8988T (cell line): Measurements from ENCODE around the gene MPDZ.

ENCODE experiments used
- DNase-seq: peaks from one replicate; pipeline ENCODE4 v3.0.0; 2011

The MPDZ gene

DNA sequence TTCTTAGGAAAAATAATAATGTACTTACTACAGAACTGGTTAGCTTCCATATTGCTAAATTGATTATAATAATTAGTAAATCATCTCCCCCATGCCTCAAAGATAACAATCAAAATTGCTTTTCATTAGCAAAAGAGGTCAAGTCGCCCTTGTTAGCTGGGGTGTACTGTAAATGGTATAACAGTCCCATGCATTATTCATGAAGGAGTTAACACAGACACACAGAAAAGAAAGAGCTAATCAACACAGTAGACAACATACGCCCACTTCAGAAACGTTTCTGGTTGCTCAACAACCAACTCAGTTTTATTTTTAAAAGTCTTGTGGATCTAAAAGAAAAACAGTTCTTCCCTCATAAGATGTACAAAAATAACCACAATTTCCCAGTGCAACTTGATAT, 100.2 kb downstream of the MPDZ start:
- DNase-seq: no peak

DNA sequence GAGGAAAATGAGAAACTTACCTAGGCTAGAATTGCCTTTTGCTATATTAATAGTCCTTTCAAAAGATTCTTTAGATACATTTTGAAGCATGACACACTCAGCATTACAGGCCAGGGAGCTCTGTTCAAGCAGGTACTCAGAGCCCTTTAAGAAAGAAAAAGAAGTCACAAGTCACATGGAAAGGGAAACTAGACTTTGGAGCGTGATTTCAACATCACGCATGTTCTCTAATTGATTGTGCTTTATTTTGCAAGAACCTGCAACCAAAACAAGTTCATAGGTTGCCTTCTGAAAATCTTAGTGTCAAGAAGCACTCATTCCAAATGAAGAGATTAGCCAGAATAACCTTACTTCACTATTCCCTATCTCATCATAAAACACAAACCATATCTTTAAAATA, 103.8 kb downstream of the MPDZ start:
- DNase-seq: no peak

DNA sequence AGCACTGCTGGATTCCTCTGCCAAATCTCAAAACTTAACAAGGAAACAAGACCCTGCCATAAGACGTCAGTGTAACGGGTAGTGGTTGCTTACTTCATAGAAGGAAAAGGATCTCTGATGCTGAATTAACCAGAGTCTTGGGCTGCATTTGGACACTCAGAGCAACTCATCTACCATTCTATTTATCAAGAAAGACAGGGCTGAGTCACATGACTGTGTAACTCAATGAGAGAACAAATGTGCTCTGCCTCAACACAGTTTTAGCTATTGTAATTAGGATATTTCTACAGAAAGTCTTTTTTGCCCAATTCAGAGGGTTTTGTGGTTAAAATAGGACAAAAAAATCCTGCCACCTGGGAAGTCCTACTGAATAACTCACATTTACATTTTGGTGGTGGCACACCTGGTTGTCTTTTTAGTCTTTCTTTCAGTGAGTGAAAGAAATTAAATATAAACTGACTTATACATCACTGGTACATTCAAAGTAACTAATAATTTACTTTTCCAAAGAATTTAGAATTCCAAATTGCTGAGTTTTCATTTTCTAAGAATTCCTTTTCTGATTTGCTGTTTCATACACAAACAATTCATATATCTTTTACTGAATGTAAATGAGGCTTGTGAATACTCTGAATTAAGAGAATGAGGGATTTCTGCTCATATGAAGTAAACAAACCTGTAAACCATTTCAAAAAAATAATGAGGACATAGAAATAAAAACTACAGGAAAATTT, 104.4 kb downstream of the MPDZ start:
- DNase-seq: no peak

DNA sequence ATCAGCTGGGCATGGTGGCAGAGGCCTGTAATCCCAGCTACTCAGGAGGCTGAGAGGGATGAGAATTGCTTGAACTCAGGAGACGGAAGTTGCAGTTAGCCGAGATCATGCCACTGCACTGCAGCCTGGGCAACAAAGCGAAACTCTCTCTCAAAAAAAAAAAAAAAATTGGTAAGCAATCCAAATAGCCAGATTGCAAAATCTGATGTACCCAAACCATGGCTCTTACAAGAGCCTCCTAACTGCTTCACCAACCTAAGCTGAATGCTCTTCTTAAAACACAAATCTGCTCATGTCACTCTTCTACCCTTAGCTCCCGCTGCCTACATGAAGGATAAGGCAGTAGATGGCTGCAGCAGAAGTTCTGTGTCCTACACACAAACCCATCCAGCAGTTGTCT, 105.9 kb downstream of the MPDZ start:
- DNase-seq: no peak

DNA sequence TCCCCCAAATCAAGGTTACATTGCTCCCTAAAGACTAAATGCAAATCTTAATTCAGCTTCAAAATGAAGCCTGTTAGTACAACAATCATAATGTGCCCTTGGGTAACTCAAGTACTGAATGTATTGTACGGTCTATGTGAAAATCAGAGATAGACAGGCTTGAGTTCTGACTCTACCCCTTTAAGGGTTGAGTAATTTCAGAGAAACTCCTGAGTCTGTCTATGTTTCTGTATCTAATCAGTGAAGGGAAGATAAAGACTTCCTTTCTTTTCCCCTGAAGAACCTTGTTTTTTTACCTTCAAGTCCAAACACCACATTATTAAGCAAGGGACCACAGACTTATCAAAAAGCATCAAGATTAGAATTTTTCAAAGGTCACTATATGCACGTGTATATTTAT, 108.2 kb downstream of the MPDZ start:
- DNase-seq: no peak

DNA sequence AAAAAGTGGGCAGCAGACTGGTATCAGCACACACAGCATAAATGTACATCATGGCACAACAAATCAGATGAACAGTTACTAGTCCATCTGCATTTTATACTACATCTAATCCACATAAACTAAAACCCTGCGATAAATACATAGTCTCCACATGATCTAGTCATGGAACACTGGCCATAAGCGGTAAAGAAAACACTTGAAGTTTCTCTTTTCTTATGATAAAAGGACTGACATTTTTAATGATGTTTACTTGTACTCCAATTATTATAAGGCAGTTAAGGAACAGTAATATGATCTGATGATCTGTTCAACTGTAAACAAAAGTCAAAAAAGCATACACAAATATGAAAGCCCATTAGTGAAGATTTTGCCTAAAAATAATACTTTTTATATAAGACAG, 112.5 kb downstream of the MPDZ start:
- no peak for DNase-seq

DNA sequence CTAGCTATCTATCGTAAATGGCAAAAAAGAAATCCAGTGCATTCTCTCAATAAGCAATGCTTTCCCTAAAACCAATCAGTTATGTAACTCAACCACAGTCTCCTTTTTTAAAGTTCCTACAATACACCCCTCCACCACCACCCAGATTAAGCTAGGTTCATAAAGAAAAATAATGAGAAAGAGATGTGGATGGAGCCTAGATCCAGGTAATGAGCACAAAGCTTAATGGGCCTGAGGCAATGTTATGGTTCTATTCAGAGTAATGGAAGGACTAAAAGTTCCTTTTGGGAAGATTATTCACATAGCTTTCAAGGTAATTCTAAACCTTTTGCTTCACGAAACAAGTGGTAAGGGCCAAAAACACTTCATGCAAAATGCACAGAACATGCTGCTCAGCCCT, 113.5 kb downstream of the MPDZ start:
- no peak for DNase-seq

DNA sequence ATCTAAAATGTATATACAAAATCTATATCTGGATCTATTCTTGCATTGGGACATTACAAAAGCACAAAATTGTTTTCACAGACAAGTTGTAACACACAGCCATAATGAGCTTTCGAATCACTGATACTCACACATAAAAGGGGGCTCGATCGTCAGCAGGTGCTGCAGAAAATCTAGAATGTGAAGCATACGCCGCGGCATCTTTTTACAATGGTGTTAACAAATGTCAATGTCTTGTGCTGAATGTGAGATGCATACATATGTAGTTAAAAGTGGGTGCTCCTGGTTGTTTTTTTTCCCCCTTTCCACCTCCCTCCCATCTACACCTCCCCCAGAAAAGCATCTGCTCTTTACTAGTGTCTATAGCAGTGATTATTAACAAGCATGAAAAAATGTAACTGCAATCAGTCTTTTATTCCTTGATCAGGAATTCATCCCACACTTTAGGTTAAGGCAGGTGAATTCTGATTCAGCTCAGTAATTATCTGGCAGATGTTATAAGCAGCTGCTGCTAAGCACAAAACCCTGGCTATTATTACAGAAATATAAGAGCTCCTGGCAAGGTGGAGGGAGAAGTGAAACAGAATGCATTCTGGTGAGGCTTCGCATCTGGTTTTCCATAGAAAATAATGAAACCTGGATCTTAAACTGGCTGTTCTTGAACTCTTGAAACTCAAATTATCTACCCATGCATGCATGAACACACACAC, 114.1 kb downstream of the MPDZ start:
- no peak for DNase-seq

DNA sequence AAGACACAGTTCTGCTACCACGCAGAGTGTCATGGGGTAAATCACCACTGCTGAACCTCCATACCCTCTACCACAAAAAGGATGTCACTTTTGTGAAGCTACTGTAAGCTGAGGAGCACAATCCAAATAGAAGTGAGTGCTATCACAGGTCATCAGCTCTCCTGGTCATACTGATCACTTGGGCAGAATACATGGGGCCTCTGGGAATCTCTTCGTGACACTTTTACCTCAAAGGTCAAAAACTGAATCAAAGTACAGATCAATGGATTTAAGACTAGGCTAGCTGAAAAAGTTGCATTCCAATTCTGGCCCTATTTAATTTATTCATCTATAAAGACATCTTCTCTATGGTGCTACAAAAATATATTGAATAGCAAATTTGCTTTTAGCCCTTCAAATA, 115.5 kb downstream of the MPDZ start:
- no peak for DNase-seq

DNA sequence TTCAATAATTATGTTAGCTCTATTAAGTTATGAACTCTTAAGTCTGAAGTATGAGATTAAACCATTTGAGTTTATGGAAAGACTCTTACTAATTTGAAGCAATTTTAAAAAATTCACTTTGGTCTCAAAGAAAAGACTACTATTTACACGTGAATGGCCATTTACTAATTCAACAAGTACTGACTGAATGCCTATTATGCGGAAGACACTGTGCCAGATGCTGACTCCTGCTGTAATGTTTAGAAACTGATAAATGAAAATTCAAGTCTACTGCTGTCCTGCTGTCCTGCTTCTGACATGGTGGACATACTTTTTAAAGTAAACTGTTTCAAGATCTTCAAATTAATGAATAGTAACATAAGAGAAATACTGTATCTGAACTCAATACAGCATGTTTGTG, 116.2 kb downstream of the MPDZ start:
- DNase-seq: no peak

DNA sequence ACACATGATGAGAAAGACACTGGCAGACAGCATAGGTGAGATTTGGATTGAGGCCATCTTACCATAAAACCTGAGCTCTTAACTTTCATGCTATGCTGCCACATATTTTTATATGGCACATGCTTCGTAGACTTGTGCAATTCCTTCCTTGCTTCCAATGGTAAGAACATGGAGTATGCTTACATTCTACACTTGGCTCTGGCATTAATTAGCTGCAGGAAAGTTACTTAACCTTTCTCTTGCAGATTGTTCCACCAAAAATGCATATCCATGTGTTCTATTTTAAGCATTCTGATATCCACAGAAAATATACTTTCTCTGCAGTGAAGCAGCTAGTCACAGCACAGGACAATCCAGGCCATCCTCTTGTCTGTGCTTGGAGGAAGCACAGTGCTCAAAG, 119.4 kb downstream of the MPDZ start:
- no peak for DNase-seq

DNA sequence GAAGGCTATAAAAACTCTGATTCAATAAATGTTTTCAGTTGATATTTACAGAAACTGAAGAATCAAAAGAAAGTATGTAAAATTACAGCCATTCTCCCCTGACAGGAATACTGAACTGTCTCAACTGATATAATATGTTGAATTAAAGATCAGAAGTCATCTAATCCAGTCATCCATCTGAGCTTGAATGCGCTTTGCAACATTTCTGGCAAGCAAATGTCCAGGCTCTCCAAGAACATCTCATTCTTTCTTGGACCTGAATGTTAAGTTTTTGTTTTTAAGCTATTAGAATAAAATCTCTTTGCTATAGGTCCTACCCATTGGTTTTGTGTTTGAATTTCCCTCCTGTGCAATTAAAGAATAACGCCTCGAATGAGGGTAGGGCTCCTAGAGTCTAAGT, 120.5 kb downstream of the MPDZ start:
- no peak for DNase-seq

DNA sequence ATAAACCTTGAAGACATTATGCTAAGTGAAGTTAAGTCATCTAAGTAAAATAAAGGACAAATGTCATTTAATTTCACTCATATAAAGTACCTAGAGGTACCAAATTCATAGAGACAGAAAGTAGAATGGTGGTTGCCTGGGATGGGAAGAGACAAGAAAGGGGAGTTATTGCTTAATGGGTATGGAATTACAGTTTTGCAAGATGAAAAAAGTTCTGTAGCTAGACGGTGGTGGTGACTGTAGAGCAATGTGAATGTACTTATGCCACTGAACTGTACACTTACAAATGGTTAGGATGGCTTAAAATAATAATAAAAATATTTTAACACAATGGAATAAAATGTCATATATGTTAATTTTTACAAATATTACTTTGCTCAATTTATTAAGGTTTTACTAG, 128.0 kb downstream of the MPDZ start:
- no peak for DNase-seq

DNA sequence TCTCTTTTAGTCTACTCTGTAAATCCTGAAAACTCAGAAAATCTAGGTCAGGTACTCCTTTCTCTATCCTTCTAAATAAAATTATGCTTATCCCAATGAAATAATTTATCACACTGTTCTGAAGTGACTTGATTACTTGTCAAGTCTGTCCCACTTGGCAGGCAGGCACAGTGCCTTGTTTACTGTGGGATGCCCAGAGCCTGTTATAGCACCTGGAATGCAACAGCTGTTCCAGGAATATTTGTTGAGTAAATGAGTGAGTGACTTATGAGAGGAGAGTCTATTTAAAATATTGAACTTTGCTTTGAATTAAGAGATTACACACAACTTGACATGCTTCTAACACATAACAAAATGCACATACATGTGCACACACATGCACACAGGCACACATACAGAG, 130.0 kb downstream of the MPDZ start:
- DNase-seq: no peak

DNA sequence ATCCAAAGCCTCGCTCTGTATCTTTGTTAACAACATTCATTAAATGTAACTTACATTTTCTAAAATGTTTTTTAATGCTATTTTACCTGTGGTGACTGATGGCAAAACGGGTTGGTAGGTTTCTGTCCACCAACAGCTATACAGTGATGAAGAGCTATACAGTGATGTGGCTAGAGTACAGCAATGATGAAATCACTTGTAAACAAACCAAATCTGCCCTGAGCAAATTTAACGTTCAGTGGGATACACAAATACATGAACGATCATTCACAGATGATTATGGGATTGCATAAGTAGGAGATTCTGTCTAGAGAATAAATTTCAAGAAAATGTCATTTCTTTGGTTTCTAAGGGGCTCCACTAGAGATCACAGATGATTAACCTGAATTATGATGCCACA, 132.7 kb downstream of the MPDZ start:
- no peak for DNase-seq

DNA sequence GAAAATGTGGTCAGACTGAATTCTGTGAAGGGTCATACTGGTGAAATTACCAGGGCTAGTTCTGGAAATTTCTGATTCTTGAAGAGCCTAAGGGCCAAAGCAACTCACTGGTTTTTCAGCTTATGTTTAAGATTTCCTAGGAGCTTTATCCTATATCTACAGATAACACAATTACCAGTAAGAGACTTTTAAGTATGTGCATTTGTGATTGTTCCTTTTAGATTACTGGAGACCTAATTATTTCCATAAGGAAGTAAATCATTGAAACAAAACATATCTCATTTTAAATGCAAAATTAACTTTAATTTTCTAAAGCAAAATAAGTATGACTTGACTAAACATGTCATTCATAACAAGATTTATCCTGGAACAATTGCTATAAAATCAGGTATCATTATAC, 134.2 kb downstream of the MPDZ start:
- no peak for DNase-seq

DNA sequence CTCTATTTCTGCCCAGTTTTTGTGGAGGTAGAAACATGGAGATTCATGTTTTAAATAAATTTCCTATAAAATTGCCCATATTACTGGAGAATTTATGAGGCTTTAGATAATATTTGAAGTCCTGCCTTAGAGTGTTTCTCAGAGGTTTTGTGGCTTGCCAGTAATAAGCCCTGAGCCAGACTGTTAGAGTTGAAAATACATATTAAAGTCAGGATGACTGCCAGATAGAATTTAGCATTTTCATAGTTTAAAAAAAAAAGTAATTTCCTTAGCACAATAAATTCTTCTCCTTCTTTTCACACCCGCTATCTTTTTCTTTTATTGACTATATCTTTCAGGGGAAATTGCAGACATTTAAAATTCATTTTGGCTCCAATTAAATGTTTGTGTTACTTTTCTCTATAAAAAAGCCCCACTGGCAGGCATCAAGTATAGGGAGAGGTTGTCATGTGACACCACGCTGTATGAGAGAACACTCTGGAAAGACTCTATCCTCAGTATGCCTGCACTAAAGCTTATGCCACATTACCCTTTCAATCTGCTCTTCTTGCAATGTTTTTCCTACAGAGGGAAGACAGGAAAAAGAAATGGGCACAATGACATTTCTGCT, 135.2 kb downstream of the MPDZ start:
- no peak for DNase-seq

DNA sequence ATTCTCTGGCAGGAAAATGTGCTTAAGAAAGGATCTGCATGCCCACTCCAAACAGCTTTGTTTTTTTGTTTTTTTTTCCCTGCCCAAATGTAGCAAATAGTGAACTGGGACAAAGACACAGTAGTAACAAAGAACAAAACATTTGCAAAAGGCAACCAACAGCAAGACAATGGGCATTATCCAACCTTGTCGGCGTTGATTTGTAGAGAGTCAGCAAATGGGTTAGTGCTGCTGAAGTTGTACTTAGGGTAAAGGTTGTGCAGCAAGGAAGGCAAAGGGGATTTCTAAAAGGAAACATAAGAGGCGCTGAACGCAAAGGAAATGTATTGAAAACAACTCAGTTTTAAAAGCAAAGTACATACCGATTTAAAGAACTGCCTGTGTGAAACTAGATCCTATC, 136.2 kb downstream of the MPDZ start:
- DNase-seq: no peak

DNA sequence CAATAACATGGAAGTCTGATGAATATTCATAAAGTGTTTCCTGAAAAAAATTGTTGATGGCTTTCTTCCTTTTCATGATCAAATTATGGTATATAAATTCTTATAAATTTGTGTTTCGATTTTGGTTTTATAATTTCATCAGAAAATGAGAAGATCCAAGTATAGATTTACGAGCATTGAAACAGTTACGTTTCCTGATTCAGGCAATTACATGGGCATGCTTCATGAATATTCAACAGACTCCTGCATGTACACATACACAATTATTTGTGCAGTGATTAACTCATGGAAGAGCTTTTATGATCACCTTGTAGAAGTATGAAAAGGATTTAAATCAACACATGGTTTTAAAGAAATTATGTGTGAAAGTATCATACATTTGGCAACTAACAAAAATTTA, 136.7 kb downstream of the MPDZ start:
- DNase-seq: no peak

DNA sequence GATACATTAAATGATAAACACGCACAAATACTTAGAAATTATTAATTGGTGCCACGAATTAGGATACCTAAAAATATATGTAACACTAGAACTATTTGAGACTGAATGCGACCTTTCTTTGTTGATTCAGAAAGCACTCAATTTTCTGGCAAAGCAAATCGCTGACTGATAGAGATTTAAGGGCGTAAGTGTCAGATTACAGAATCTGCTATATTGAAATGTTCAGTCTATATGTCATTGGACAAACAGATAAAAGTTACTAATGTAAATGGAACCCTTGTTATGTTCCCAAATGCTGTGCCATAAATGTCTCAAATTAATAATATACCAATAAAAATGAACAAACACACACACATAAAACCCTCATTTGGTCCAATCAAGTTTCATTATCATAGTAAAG, 137.9 kb downstream of the MPDZ start:
- DNase-seq: no peak

DNA sequence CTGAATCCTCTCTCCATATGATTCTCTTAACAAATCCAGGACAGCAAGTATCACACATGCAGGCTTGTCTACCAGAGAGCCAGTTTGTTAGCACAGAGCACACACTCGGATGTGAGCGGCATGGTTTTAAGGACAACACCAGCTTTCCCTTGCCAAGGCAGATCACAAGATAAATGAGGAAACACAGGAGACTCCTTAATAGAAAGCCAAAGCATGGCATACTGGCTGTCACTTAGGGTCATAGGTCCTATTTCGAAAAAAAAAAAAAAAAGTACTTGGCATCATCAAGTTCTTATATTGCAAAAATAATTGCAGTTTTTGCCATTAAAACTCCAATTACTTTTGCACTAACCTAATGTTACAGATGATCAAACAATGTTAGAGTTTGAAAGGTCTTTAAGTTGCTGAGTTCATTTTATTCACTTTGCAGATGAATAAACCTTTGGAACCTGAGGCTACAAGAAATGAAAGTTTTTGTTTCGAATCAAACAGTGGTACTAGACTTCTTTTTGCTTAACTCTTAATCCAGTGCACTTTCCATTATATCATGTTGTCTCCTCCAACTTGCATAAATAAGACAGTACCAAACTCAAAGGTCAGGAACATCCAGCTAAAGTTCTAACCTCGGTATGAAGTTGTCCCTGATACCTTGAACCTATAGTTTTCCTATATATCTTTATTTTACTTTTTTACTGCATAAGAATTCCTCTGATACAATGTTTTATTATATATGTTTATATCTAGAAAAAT, 138.5 kb downstream of the MPDZ start:
- DNase-seq: no peak

DNA sequence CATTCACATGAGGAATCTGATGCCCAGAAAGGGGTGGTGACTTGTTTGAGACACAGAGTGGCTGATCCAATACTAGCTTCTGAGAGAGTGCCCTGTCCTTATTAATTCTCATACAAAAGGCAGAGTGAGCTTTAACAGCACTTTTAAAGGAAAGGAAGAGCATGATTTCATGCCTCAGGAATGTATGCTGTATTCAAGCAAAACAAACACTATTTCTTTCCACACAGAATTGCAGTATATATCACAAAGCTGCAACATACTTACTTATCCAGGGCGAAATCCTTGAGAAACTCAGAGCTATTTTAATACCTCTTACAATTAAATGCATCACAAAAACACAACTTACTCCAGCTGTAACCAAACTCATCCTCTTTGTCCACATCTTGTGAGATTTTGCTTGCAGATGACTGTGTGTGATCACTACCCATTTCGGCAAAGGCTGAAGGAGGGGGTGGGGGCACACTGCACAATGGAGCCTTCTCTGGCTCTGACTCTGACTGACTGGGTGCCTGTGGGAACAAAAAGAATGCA, 139.8 kb downstream of the MPDZ start:
- no peak for DNase-seq

DNA sequence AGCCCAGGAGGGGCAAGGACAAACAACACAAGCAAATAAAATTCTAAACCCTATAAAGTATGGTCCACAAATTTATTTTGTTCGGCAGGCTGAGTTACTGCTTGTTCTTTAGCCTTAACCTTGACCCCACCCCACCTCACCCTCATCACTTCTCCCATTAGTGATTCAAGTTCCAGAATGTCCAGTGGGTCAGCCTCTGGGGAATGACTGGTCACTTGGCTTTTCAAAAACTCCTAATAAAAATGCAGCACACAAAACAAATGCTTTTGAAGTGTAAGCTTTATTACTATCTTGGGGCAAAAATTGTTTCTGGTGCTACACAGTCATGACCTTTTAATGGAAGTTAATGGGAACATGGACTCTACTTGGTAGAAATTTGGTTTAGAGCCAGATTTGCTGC, 142.1 kb downstream of the MPDZ start:
- DNase-seq: no peak

DNA sequence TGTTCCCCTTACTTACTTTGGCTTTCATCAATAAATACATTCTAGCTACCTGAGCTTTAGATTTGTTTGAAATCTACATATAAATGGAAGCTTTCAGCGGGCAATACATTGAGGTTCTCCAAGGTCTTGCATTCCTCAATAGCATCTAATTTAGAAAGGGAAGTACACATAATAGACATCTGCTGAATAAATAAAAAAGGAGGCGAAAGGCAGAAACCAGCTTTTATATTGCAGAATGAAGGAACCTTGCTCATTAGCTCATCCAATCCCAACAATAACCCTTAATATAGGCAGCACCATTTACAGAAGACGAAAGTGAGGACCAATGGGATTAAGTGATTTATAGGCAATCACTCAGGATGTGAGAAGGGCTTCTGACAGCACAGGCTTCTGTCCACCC, 147.5 kb downstream of the MPDZ start:
- no peak for DNase-seq
